ENCODE data around the gene GPR25. TPM values are rescaled to one million over a fixed set of nuclear protein-coding genes. Genes with fewer than 3 reads are reported as not detected.

Gene GPR25
- total RNA-seq, 1 donor from 2014 or later, result not detected

GRCh38 chr1:200849430-200849829 is 23.4 kb upstream of the GPR25 start:
- H3K27ac Mint-ChIP-seq (ENCODE audit: unreplicated experiment), result no peak overlapping the region
- Histone ChIP-seq H3K4me3 (ENCODE audit: insufficient read depth, low read depth, low read length) (no peak overlapping the region), H3K4me2 (ENCODE audit: low read length) (no peak overlapping the region), H3K9me3 (ENCODE audit: insufficient read depth, low read depth, low read length) (no peaks in the 10 kb centered on the region), H3K4me1 (ENCODE audit: insufficient read depth, low read length) (no peaks in the 10 kb centered on the region), H3K27ac (ENCODE audit: low read depth, low read length) (no peak overlapping the region), H3K27me3 (ENCODE audit: insufficient read depth, low read length) (no peaks in the 10 kb centered on the region), H3K79me2 (ENCODE audit: insufficient read depth, low read length) (peaks cover 3% of the 10 kb centered on the region), H4K20me1 (ENCODE audit: insufficient read depth, low read length) (peaks cover 7% of the 10 kb centered on the region), H2AFZ (ENCODE audit: low read depth, low read length) (no peak overlapping the region), H3K9ac (ENCODE audit: low read length) (no peak overlapping the region), H3K36me3 (ENCODE audit: insufficient read depth, low read length) (peaks cover 58% of the 10 kb centered on the region)
- no peaks in the 10 kb centered on the region for H3K27me3 Mint-ChIP-seq (ENCODE audit: low read depth, unreplicated experiment)
- H3K36me3 Mint-ChIP-seq (ENCODE audit: low read depth, unreplicated experiment), result peaks cover 8% of the 10 kb centered on the region
- H3K4me3 Mint-ChIP-seq (ENCODE audit: unreplicated experiment), result no peak overlapping the region
- no peaks in the 10 kb centered on the region for H3K4me1 Mint-ChIP-seq (ENCODE audit: low read depth, unreplicated experiment)
- H3K9me3 Mint-ChIP-seq (ENCODE audit: unreplicated experiment), result no peaks in the 10 kb centered on the region
- TF ChIP-seq EZH2 (IDR thresholded peaks at IDR 0.05; ENCODE audit: insufficient read depth, low read length), result no peak
- TF ChIP-seq CTCF (IDR thresholded peaks at IDR 0.05; ENCODE audit: insufficient read depth, low read depth, low read length), result no peak
- DNase-seq (ENCODE audit: low read depth), result no peak
- no peak for FAIRE-seq

GRCh38 chr1:200850554-200850953 is 22.2 kb upstream of the GPR25 start:
- Histone ChIP-seq H3K36me3 (ENCODE audit: insufficient read depth, low read length) (peaks cover 58% of the 10 kb centered on the region), H3K27ac (ENCODE audit: low read depth, low read length) (no peak overlapping the region), H3K9me3 (ENCODE audit: insufficient read depth, low read depth, low read length) (no peaks in the 10 kb centered on the region), H3K4me1 (ENCODE audit: insufficient read depth, low read length) (no peaks in the 10 kb centered on the region), H3K27me3 (ENCODE audit: insufficient read depth, low read length) (no peaks in the 10 kb centered on the region), H3K4me3 (ENCODE audit: insufficient read depth, low read depth, low read length) (no peak overlapping the region), H4K20me1 (ENCODE audit: insufficient read depth, low read length) (peaks cover 7% of the 10 kb centered on the region), H3K79me2 (ENCODE audit: insufficient read depth, low read length) (peaks cover 3% of the 10 kb centered on the region), H3K4me2 (ENCODE audit: low read length) (no peak overlapping the region), H2AFZ (ENCODE audit: low read depth, low read length) (no peak overlapping the region), H3K9ac (ENCODE audit: low read length) (no peak overlapping the region)
- Mint-ChIP-seq H3K4me1 (ENCODE audit: low read depth, unreplicated experiment) (no peaks in the 10 kb centered on the region), H3K9me3 (ENCODE audit: unreplicated experiment) (no peaks in the 10 kb centered on the region), H3K36me3 (ENCODE audit: low read depth, unreplicated experiment) (peaks cover 8% of the 10 kb centered on the region), H3K4me3 (ENCODE audit: unreplicated experiment) (no peak overlapping the region), H3K27me3 (ENCODE audit: low read depth, unreplicated experiment) (no peaks in the 10 kb centered on the region), H3K27ac (ENCODE audit: unreplicated experiment) (no peak overlapping the region)
- DNase-seq (ENCODE audit: low read depth) (no peak), FAIRE-seq (no peak)
- TF ChIP-seq CTCF (IDR thresholded peaks at IDR 0.05; ENCODE audit: insufficient read depth, low read depth, low read length), result no peak

- DNase-seq (ENCODE audit: low read depth) (peak; percentile 33), FAIRE-seq (no peak)
- Mint-ChIP-seq H3K4me3 (ENCODE audit: unreplicated experiment) (no peak overlapping the region), H3K4me1 (ENCODE audit: low read depth, unreplicated experiment) (no peaks in the 10 kb centered on the region), H3K36me3 (ENCODE audit: low read depth, unreplicated experiment) (peaks cover 5% of the 10 kb centered on the region), H3K27ac (ENCODE audit: unreplicated experiment) (no peak overlapping the region), H3K9me3 (ENCODE audit: unreplicated experiment) (no peaks in the 10 kb centered on the region), H3K27me3 (ENCODE audit: low read depth, unreplicated experiment) (no peaks in the 10 kb centered on the region)
- no peak overlapping the region for H2AFZ ChIP-seq (ENCODE audit: low read depth, low read length)
- peaks cover 2% of the 10 kb centered on the region for H3K4me1 ChIP-seq (ENCODE audit: insufficient read depth, low read length)
- H3K36me3 ChIP-seq (ENCODE audit: insufficient read depth, low read length), result peaks cover 39% of the 10 kb centered on the region
- no peaks in the 10 kb centered on the region for H3K79me2 ChIP-seq (ENCODE audit: insufficient read depth, low read length)
- peaks cover 9% of the 10 kb centered on the region for H4K20me1 ChIP-seq (ENCODE audit: insufficient read depth, low read length)
- H3K27ac ChIP-seq (ENCODE audit: low read depth, low read length), result no peak overlapping the region
- H3K9ac ChIP-seq (ENCODE audit: low read length), result no peak overlapping the region
- H3K9me3 ChIP-seq (ENCODE audit: insufficient read depth, low read depth, low read length), result no peaks in the 10 kb centered on the region
- TF ChIP-seq EZH2 (IDR thresholded peaks at IDR 0.05; ENCODE audit: insufficient read depth, low read length), result no peak
- no peak for TF ChIP-seq CTCF (IDR thresholded peaks at IDR 0.05; ENCODE audit: insufficient read depth, low read depth, low read length)
- no peak overlapping the region for H3K4me2 ChIP-seq (ENCODE audit: low read length)
- H3K4me3 ChIP-seq (ENCODE audit: insufficient read depth, low read depth, low read length), result no peak overlapping the region
- no peaks in the 10 kb centered on the region for H3K27me3 ChIP-seq (ENCODE audit: insufficient read depth, low read length)
These were observed 15.9 kb upstream of the GPR25 start for GRCh38 chr1:200856716-200857357.

Data from astrocyte (in vitro differentiated cells and primary cell).